GM23338 (cell line): ENCODE measurements around the gene CENPX. TPM values are rescaled to one million over a fixed set of nuclear protein-coding genes. Genes with fewer than 3 reads are reported as not detected.

Experiments used
- ATAC-seq: fragments of 200-7000 bp; cut with Tn5 transposase; 3 replicates; pipeline ENCODE4 v1.9.1; 2020
- DNase-seq: peaks from one replicate; pipeline ENCODE4 v3.0.0-alpha.2; 2015; ENCODE audit warnings: low spot score
- H2AFZ ChIP-seq: fragments of 200-600 bp; sonication (generic); 2 replicates; pipeline ENCODE4 v1.8.0; 2016; ENCODE audit warnings: antibody characterized with exemption, mild to moderate bottlenecking, moderate library complexity
- H3F3A ChIP-seq: fragments of 200-600 bp; sonication (generic); replicated peaks from 2 replicates; pipeline ENCODE4 v1.8.0; 2017; ENCODE audit warnings: antibody characterized with exemption, mixed run types, low read depth
- H3K27ac ChIP-seq: fragments of 200-600 bp; sonication (generic); 2 replicates; pipeline ENCODE4 v1.6.1; 2016; ENCODE audit warnings: low read depth
- H3K27me3 ChIP-seq: fragments of 200-600 bp; sonication (generic); 2 replicates; pipeline ENCODE4 v1.8.0; 2016; ENCODE audit warnings: mild to moderate bottlenecking, mixed run types, moderate library complexity; ENCODE audit not compliant: insufficient read depth
- H3K36me3 ChIP-seq: fragments of 200-600 bp; sonication (generic); 2 replicates; pipeline ENCODE4 v1.8.0; 2016; ENCODE audit warnings: mild to moderate bottlenecking; ENCODE audit not compliant: insufficient read depth
- H3K4me1 ChIP-seq: fragments of 200-600 bp; sonication (generic); 2 replicates; pipeline ENCODE4 v1.8.0; 2016; ENCODE audit warnings: mild to moderate bottlenecking, moderate library complexity; ENCODE audit not compliant: insufficient read depth
- H3K4me2 ChIP-seq: fragments of 200-600 bp; sonication (generic); 2 replicates; pipeline ENCODE4 v1.7.1; 2017; ENCODE audit warnings: mixed run types
- H3K4me3 ChIP-seq: fragments of 200-600 bp; sonication (generic); 2 replicates; pipeline ENCODE4 v1.6.1; 2016; ENCODE audit warnings: mixed run types
- H3K79me2 ChIP-seq: fragments of 200-600 bp; sonication (generic); replicated peaks from 2 replicates; pipeline ENCODE4 v1.8.0; 2017; ENCODE audit warnings: mild to moderate bottlenecking; ENCODE audit not compliant: insufficient read depth
- H3K9me2 ChIP-seq: fragments of 200-600 bp; sonication (generic); 2 replicates; pipeline ENCODE4 v1.8.0; 2017; ENCODE audit not compliant: insufficient read depth
- H4K20me1 ChIP-seq: fragments of 200-600 bp; sonication (generic); replicated peaks from 2 replicates; pipeline ENCODE4 v1.8.0; 2017; ENCODE audit warnings: mild to moderate bottlenecking; ENCODE audit not compliant: insufficient read depth
- H3K27ac Mint-ChIP-seq: 2 replicates; pipeline ENCODE4 v1.8.0; 2020; ENCODE audit warnings: inconsistent platforms, mild to moderate bottlenecking, moderate library complexity, mixed read lengths
- H3K27me3 Mint-ChIP-seq: 3 replicates; pipeline ENCODE4 v1.8.0; 2022; ENCODE audit warnings: low read depth, mild to moderate bottlenecking, moderate library complexity, mixed read lengths, inconsistent platforms; ENCODE audit not compliant: insufficient read depth, poor library complexity
- H3K36me3 Mint-ChIP-seq: 3 replicates; pipeline ENCODE4 v1.8.0; 2021; ENCODE audit warnings: low read depth, mild to moderate bottlenecking, inconsistent platforms, moderate library complexity, mixed read lengths
- H3K4me1 Mint-ChIP-seq: 3 replicates; pipeline ENCODE4 v1.8.0; 2020; ENCODE audit warnings: mild to moderate bottlenecking, inconsistent platforms, mixed read lengths
- H3K4me3 Mint-ChIP-seq: 3 replicates; pipeline ENCODE4 v1.8.0; 2021; ENCODE audit warnings: moderate library complexity, mild to moderate bottlenecking, inconsistent platforms, mixed read lengths
- H3K9me3 Mint-ChIP-seq: 3 replicates; pipeline ENCODE4 v1.8.0; 2020; ENCODE audit warnings: moderate library complexity, mild to moderate bottlenecking, inconsistent platforms, mixed read lengths
- CREB1 ChIP-seq: fragments of 250-450 bp; sonication (Bioruptor Pico); IDR thresholded peaks from 2 replicates; pipeline ENCODE4 v1.5.0; 2020; ENCODE audit warnings: low read depth, mild to moderate bottlenecking, moderate library complexity
- ETS1 ChIP-seq: IDR thresholded peaks from 2 replicates; pipeline ENCODE4 v1.6.1; 2016; ENCODE audit warnings: antibody characterized with exemption
- EZH2 ChIP-seq: fragments of 200-600 bp; sonication (generic); IDR thresholded peaks from one replicate; pipeline ENCODE4 v1.8.0; 2017; ENCODE audit warnings: antibody characterized with exemption, mild to moderate bottlenecking, low read depth; ENCODE audit not compliant: unreplicated experiment
- EZH2phosphoT487 ChIP-seq: fragments of 200-600 bp; sonication (generic); IDR thresholded peaks from one replicate; pipeline ENCODE4 v1.8.1; 2018; ENCODE audit warnings: antibody characterized with exemption; ENCODE audit not compliant: unreplicated experiment
- JUNB ChIP-seq: IDR thresholded peaks from one replicate; pipeline ENCODE4 v1.6.1; 2016; ENCODE audit warnings: antibody characterized with exemption; ENCODE audit not compliant: unreplicated experiment
- NANOG ChIP-seq: IDR thresholded peaks from 2 replicates; pipeline ENCODE4 v1.6.1; 2016; ENCODE audit warnings: antibody characterized with exemption, borderline replicate concordance
- POLR2AphosphoS5 ChIP-seq: IDR thresholded peaks from 2 replicates; pipeline ENCODE4 v1.6.1; 2016; ENCODE audit warnings: antibody characterized with exemption, low read depth
- REST ChIP-seq: IDR thresholded peaks from one replicate; pipeline ENCODE4 v1.6.1; 2018; ENCODE audit warnings: antibody characterized with exemption; ENCODE audit not compliant: unreplicated experiment
- STAT1 ChIP-seq: IDR thresholded peaks from one replicate; pipeline ENCODE4 v1.6.1; 2016; ENCODE audit warnings: antibody characterized with exemption; ENCODE audit not compliant: unreplicated experiment
- ZNF114 ChIP-seq: fragments of 250-450 bp; sonication (Bioruptor Pico); IDR thresholded peaks from 2 replicates; pipeline ENCODE4 v1.5.0; 2020; ENCODE audit warnings: mild to moderate bottlenecking, moderate library complexity
- ZNF331 ChIP-seq: fragments of 250-450 bp; sonication (Bioruptor Pico); IDR thresholded peaks from 2 replicates; pipeline ENCODE4 v1.5.0; 2020; ENCODE audit warnings: low read depth, mild to moderate bottlenecking, moderate library complexity
- ZNF462 ChIP-seq: fragments of 250-450 bp; sonication (Bioruptor Pico); IDR thresholded peaks from 2 replicates; pipeline ENCODE4 v1.5.0; 2020; ENCODE audit warnings: mild to moderate bottlenecking, moderate library complexity
- polyA plus RNA-seq: library from polyadenylated mRNA; unstranded; fragments of >200 nt; fragmentation: Nextera tagmentation; extraction: Ambion mirVana; gene quantifications from 2 replicates; pipeline ENCODE4 v1.2.1, GENCODE V29; 2016
- total RNA-seq: library from RNA; depleted of rRNA; stranded (reverse); fragments of >200 nt; shearing (Covaris generic); gene quantifications from 2 replicates; pipeline ENCODE4 v1.2.3, GENCODE V29; 2014

Gene CENPX
- total and polyA plus RNA-seq, 2 experiments from 2014 or later = 114 to 157 TPM

GRCh38 chr17:82035956-82036633 lies 13.4 kb upstream of the CENPX start:
- peaks cover 9% of the 10 kb centered on the region; the same call in 1 of the 2 replicates for H3K4me1 ChIP-seq
- ATAC-seq (no peak), DNase-seq (no peak)
- H3K79me2 ChIP-seq = peaks cover 8% of the 10 kb centered on the region; the same call in 1 of the 2 replicates
- H3K9me3 Mint-ChIP-seq = no peaks in the 10 kb centered on the region; the same call in 2 of the 3 replicates
- peaks cover 11% of the 10 kb centered on the region for H3F3A ChIP-seq
- peaks cover 21% of the 10 kb centered on the region for H3K4me1 Mint-ChIP-seq
- no peak overlapping the region for H3K27ac Mint-ChIP-seq
- H3K36me3 Mint-ChIP-seq = peaks cover 3% of the 10 kb centered on the region; the same call in 2 of the 3 replicates
- H2AFZ ChIP-seq = no peak overlapping the region
- peak overlapping the region; percentile 95 for H3K4me2 ChIP-seq
- no peaks in the 10 kb centered on the region for H3K27me3 ChIP-seq
- peak overlapping the region; percentile 75 for H3K4me3 Mint-ChIP-seq
- TF ChIP-seq STAT1 (no peak), ZNF462 (CRISPR knock-in tag) (no peak), REST (no peak), ZNF114 (CRISPR knock-in tag) (no peak), NANOG (no peak), POLR2AphosphoS5 (no peak), CREB1 (CRISPR knock-in tag) (no peak), EZH2phosphoT487 (no peak), ETS1 (no peak), EZH2 (no peak), ZNF331 (CRISPR knock-in tag) (no peak), JUNB (no peak)
- no peaks in the 10 kb centered on the region for H3K36me3 ChIP-seq
- no peak overlapping the region for H3K27ac ChIP-seq
- H3K9me2 ChIP-seq = no peaks in the 10 kb centered on the region
- H3K4me3 ChIP-seq = peak overlapping the region; percentile 81
- no peaks in the 10 kb centered on the region; the same call in 1 of the 2 replicates for H4K20me1 ChIP-seq
- H3K27me3 Mint-ChIP-seq = peaks cover 12% of the 10 kb centered on the region
